ENCODE results near the gene GALNT12.

Gene GALNT12

DNA sequence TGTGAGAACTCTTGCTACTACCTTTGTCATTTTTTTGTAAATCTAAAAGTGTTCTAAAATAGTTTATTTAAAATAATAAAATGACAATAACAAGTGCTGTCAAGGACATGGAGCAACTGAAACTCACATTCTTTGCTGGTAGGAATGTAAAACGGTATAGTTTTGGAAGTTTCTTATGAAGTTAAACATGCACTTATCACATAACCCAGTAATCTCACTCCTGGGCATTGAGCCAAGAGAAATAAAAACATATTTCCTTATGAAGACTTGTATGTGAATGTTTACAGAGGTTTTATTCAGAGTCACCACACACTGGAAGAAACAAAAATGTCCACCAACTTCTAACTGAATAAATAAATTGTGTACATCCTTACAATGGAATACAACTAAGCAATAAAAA lies 90.3 kb downstream of the GALNT12 start:
- H3K4me1 ChIP-seq (ENCODE audit: control insufficient read depth, insufficient read depth, low read length, poor library complexity, severe bottlenecking) = no peaks in the 10 kb centered on the region
- no peak overlapping the region for H3K27ac ChIP-seq (ENCODE audit: insufficient read depth, low read length, poor library complexity, severe bottlenecking)
- no peaks in the 10 kb centered on the region for H3K9me3 ChIP-seq (ENCODE audit: control insufficient read depth, low read length)
- DNase-seq = no peak
- H3K36me3 ChIP-seq (ENCODE audit: control insufficient read depth, insufficient read depth, low read length) = no peaks in the 10 kb centered on the region
- H3K27me3 ChIP-seq (replicated peaks; ENCODE audit: control insufficient read depth, insufficient read depth, low read length, poor library complexity, severe bottlenecking) = no peaks in the 10 kb centered on the region
- H3K4me3 ChIP-seq (ENCODE audit: insufficient read depth, low read depth, low read length, poor library complexity, severe bottlenecking) = no peak overlapping the region

DNA sequence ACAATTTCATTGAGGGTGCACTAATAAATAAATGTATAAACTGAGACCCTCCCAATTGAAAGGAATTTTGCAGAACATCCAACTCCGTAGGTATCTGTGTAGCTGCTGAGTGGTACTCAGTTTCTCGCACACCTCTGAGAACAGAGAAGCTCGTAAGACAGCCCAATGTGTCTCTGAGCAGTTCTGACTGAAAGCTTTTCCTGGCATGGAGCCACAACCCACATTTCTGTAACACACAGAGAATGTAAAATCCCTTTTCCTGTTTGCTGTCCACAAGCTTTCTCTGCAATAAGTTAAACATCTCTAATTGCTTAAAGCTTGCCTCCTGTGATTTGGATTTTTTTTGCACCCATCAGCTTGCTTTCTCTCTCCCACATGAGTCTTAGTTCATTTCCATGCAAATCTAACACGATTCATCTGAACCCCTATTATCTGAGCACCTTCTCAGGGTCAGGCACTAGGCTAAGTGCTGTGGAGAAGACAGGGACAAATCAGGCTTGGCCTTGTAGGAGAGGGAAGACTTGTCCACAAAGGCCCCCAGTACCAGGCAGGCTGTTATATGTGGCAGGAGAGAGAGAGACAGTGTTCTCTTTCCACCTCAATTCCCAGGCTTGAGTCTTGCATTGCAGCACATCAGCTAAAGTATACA lies 92.1 kb downstream of the GALNT12 start:
- no peaks in the 10 kb centered on the region for H3K27me3 ChIP-seq (replicated peaks; ENCODE audit: control insufficient read depth, insufficient read depth, low read length, poor library complexity, severe bottlenecking)
- no peak overlapping the region for H3K4me3 ChIP-seq (ENCODE audit: insufficient read depth, low read depth, low read length, poor library complexity, severe bottlenecking)
- H3K9me3 ChIP-seq (ENCODE audit: control insufficient read depth, low read length) = no peaks in the 10 kb centered on the region
- H3K36me3 ChIP-seq (ENCODE audit: control insufficient read depth, insufficient read depth, low read length) = no peaks in the 10 kb centered on the region
- DNase-seq = no peak
- H3K27ac ChIP-seq (ENCODE audit: insufficient read depth, low read length, poor library complexity, severe bottlenecking) = no peak overlapping the region
- no peaks in the 10 kb centered on the region for H3K4me1 ChIP-seq (ENCODE audit: control insufficient read depth, insufficient read depth, low read length, poor library complexity, severe bottlenecking)

All from effector memory CD4-positive, alpha-beta T cell (primary cell).